Fibroblast of skin of left biceps (primary cell): ENCODE results near the gene NAV2.

ENCODE experiments used
- DNase-seq, 2 experiments: peaks; one replicate each; pipeline ENCODE4 v3.0.0-alpha.2; 2013; ENCODE audit warnings: low read depth in 2 of 2

The NAV2 gene

GRCh38 chr11:19683862-19684491 is 28.7 kb upstream of the NAV2 start:
- no peak for DNase-seq

GRCh38 chr11:19686234-19686633 is 26.4 kb upstream of the NAV2 start:
- DNase-seq = no peak

GRCh38 chr11:19687392-19687791 is 25.2 kb upstream of the NAV2 start:
- DNase-seq = no peak

- DNase-seq = no peak
These were observed 23.2 kb upstream of the NAV2 start for GRCh38 chr11:19689281-19690000.

GRCh38 chr11:19690885-19691284 is 21.8 kb upstream of the NAV2 start:
- no peak for DNase-seq

GRCh38 chr11:19691815-19692500 is 20.7 kb upstream of the NAV2 start:
- DNase-seq = no peak

- DNase-seq = no peak
These were observed 19.5 kb upstream of the NAV2 start for GRCh38 chr11:19693146-19693545.

GRCh38 chr11:19694796-19695345 is 17.8 kb upstream of the NAV2 start:
- DNase-seq = no peak

GRCh38 chr11:19696073-19696472 is 16.6 kb upstream of the NAV2 start:
- DNase-seq = no peak

GRCh38 chr11:19696904-19697303 is 15.7 kb upstream of the NAV2 start:
- no peak for DNase-seq

- DNase-seq = no peak
These were observed 14.9 kb upstream of the NAV2 start for GRCh38 chr11:19697721-19698121.

- DNase-seq = peak; percentile 54 to 69
These were observed 13.9 kb upstream of the NAV2 start for GRCh38 chr11:19698493-19699292.

- no peak for DNase-seq
These were observed 11.2 kb upstream of the NAV2 start for GRCh38 chr11:19701421-19701820.

- DNase-seq = no peak
These were observed 10.0 kb upstream of the NAV2 start for GRCh38 chr11:19702620-19703019.

GRCh38 chr11:19703211-19703610 is 9.4 kb upstream of the NAV2 start:
- no peak for DNase-seq

- no peak for DNase-seq
These were observed 8.4 kb upstream of the NAV2 start for GRCh38 chr11:19704213-19704612.

- DNase-seq = no peak
These were observed 6.7 kb upstream of the NAV2 start for GRCh38 chr11:19705936-19706335.

- DNase-seq = no peak
These were observed 741 bp upstream of the NAV2 start for GRCh38 chr11:19711911-19712280.

GRCh38 chr11:19713196-19714021 is 772 bp downstream of the NAV2 start:
- DNase-seq = no peak

- DNase-seq = no peak
These were observed 1.4 kb downstream of the NAV2 start for GRCh38 chr11:19714022-19714386.
